ENCODE data around the gene MTTP.

GRCh38 chr4:99658666-99659065, 84.0 kb downstream of the MTTP start:
- TF ChIP-seq CTCF (IDR thresholded peaks at IDR 0.05; ENCODE audit: low read depth, low read length, missing input control) (no peak), MAX (IDR thresholded peaks at IDR 0.05) (no peak), TAF1 (conservative IDR thresholded peaks at IDR 0.05) (no peak), SP1 (IDR thresholded peaks at IDR 0.05) (no peak), RXRA (IDR thresholded peaks at IDR 0.05) (no peak), YY1 (IDR thresholded peaks at IDR 0.05) (no peak)

Measured in liver (tissue), 3 donors.